Measurements from ENCODE around the gene ACSL5. TPM values are rescaled to one million over a fixed set of nuclear protein-coding genes. Genes with fewer than 3 reads are reported as not detected.
"Not testable (repeated sequence)": the region's sequence is repeated elsewhere in the genome, so short reads cannot be mapped to it uniquely, and the experiment has no call there.

The ACSL5 gene
- total RNA-seq, 1 donor from 2014 or later: 9.3 TPM

GRCh38 chr10:112370424-112370819, 3.5 kb upstream of the ACSL5 start:
- no peak for TF ChIP-seq CTCF (IDR thresholded peaks at IDR 0.05)
- no peak overlapping the region for H3K27ac ChIP-seq
- H3K4me3 ChIP-seq: no peak overlapping the region
- H3K9me3 ChIP-seq: no peaks in the 10 kb centered on the region
- no peak for DNase-seq (ENCODE audit: low spot score in 2 of 2)
- intact Hi-C loops (cut with DNase I): no loop called here
- H3K36me3 ChIP-seq: no peaks in the 10 kb centered on the region
- no peaks in the 10 kb centered on the region for H3K4me1 ChIP-seq
- H3K27me3 ChIP-seq: no peaks in the 10 kb centered on the region

GRCh38 chr10:112371326-112371725, 2.6 kb upstream of the ACSL5 start:
- H3K4me3 ChIP-seq; H3K27me3 ChIP-seq; DNase-seq (ENCODE audit: low spot score in 2 of 2); intact Hi-C loops (cut with DNase I); H3K9me3 ChIP-seq; H3K4me1 ChIP-seq; H3K36me3 ChIP-seq; H3K27ac ChIP-seq: not testable (repeated sequence)

GRCh38 chr10:112372182-112372810, 1.6 kb upstream of the ACSL5 start:
- H3K27ac ChIP-seq; H3K9me3 ChIP-seq; H3K36me3 ChIP-seq; intact Hi-C loops (cut with DNase I); H3K4me3 ChIP-seq; DNase-seq (ENCODE audit: low spot score in 2 of 2); H3K27me3 ChIP-seq; H3K4me1 ChIP-seq: not testable (repeated sequence)

GRCh38 chr10:112374724-112375541, 1.0 kb downstream of the ACSL5 start:
- Histone ChIP-seq H3K9me3 (no peaks in the 10 kb centered on the region), H3K4me3 (peak overlapping the region in 1 of 2 donors; percentile 57), H3K36me3 (no peaks in the 10 kb centered on the region), H3K4me1 (peaks cover 0 to 4% of the 10 kb centered on the region in 2 donors), H3K27me3 (no peaks in the 10 kb centered on the region), H3K27ac (peak overlapping the region; percentile 54 to 68)
- no peak for DNase-seq (ENCODE audit: low spot score in 2 of 2)
- intact Hi-C loops (cut with DNase I): no loop called here
- no peak for TF ChIP-seq CTCF (IDR thresholded peaks at IDR 0.05)

- intact Hi-C loops (cut with DNase I): no loop called here
- Histone ChIP-seq H3K4me1 (peaks cover 0 to 4% of the 10 kb centered on the region in 2 donors), H3K4me3 (peak overlapping the region; percentile 32 to 57), H3K36me3 (no peaks in the 10 kb centered on the region), H3K27ac (peak overlapping the region; percentile 54 to 68), H3K27me3 (no peaks in the 10 kb centered on the region), H3K9me3 (no peaks in the 10 kb centered on the region)
- TF ChIP-seq CTCF (IDR thresholded peaks at IDR 0.05): no peak
- peak in 1 of 2 donors; percentile 73 for DNase-seq (ENCODE audit: low spot score in 2 of 2)
Observed at GRCh38 chr10:112375721-112376395, 1.9 kb downstream of the ACSL5 start.

- no peaks in the 10 kb centered on the region for H3K27me3 ChIP-seq
- no peaks in the 10 kb centered on the region for H3K36me3 ChIP-seq
- no peak for DNase-seq (ENCODE audit: low spot score in 2 of 2)
- peaks cover 0 to 4% of the 10 kb centered on the region in 2 donors for H3K4me1 ChIP-seq
- intact Hi-C loops (cut with DNase I): no loop called here
- H3K4me3 ChIP-seq: peak overlapping the region; percentile 32 to 57
- peak overlapping the region; percentile 54 to 68 for H3K27ac ChIP-seq
- no peaks in the 10 kb centered on the region for H3K9me3 ChIP-seq
- TF ChIP-seq CTCF (IDR thresholded peaks at IDR 0.05): no peak
Observed at GRCh38 chr10:112376396-112376790, 2.5 kb downstream of the ACSL5 start.

GRCh38 chr10:112377116-112377515, 3.2 kb downstream of the ACSL5 start:
- H3K27me3 ChIP-seq; H3K27ac ChIP-seq; H3K9me3 ChIP-seq; intact Hi-C loops (cut with DNase I); H3K4me1 ChIP-seq; DNase-seq (ENCODE audit: low spot score in 2 of 2); H3K36me3 ChIP-seq: not testable (repeated sequence)
- peak overlapping the region in 1 of 2 donors; percentile 57 for H3K4me3 ChIP-seq
